HG03095 (cell line): ENCODE measurements around the gene GBX2.

ENCODE experiments used
- ATAC-seq: cut with Tn5 transposase; IDR thresholded peaks from one replicate; pipeline ENCODE4 v1.9.1; 2021; ENCODE audit warnings: moderate library complexity; ENCODE audit not compliant: unreplicated experiment

Gene GBX2

DNA sequence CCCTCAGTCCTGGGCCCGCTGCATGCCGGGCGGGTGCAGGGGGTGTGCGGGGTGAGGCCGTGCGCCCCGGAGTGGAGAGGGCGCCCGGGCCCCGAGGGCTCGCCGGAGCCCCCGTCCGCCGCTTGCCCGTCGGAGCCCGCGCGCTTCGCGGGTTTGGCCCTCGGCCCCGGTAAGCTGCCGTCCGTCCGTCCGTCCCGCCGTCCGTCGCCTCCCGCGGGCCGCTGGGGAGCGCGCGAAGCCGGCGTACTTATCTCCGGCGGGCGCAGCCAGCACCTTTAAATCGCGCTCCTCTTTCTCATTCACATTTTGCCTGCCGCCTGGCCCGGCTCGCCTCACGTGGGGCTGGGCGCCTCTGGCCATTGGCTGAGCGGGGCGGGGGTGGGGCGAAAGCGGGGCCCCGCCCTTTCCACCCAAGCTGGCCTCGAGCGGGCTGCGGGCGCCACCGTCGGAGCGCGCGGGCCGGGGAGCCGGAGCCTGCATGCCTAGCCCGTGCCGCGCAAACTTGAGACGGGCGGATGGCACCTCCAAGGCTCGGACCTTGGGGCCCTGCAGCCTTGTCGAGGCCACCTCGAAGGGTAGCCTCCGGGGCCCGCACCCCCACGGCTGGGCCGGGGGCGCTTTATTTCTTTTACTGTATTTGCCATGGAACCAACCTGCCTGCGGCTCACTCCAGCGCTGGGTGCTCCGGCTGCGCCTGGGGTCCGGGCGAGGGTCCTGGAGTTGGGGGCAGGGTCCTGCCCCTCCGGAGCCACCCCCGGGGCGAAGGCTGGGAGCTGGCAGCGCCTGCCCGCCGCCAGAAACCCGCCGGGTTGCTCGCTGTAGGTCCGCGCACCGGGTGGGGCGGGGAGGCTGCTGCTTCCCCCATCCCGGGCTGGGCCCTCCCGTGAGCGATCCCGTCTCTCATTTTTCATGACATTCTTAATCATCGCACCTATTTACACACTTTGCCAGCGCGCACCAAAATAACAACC lies at the start of gene GBX2:
TSS of gene GBX2 (minus strand) at position 277 of the 971 bp plus-strand sequence. CDS start 415 bp downstream, outside the sequence.
- ATAC-seq, result no peak

- ATAC-seq, result no peak
Measured at GRCh38 chr2:236217926-236218325, 49.7 kb upstream of the GBX2 start.

DNA sequence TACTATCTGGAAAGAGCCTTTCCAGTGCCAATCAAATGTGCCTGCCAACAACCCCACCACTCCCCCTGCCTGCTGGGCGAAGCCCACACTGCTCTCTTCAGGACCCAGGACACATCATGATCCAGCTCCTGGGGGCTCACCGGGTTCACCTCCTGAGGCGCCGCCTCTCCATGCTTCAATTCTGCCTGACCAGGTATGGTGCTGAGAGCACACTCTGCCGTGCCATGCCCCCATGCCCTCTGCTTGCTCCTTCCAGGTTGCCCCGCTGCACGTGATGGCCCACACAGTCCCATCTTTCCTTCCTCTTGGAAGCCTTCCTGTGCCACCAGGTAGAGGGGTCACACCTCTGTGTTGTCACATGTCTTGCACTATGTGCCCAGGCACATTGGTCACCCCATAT lies 48.5 kb upstream of the GBX2 start:
- ATAC-seq, result no peak

- ATAC-seq, result no peak
Measured at GRCh38 chr2:236215761-236216333, 47.7 kb upstream of the GBX2 start.

DNA sequence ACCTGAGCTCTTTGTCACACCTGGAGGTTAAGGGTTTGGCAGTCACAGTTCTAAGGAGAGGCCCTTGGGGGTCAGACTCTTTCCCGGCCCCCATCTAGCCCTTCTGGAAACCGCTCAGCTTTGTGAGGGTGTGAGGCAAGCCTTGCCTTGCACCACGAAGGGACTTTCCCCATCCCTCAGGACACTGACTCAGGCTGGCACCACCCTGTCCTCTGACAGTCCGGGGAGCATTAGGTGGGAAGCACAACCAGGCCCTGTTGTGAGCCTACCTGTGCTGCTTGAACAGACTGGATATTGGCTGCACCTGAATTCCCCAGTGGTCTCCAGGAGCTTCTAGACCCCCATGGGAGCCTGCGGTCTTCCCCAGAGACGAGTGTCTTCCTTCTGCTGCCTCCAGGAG lies 47.0 kb upstream of the GBX2 start:
- ATAC-seq, result no peak

- no peak for ATAC-seq
Measured at GRCh38 chr2:236214376-236214995, 46.3 kb upstream of the GBX2 start.

DNA sequence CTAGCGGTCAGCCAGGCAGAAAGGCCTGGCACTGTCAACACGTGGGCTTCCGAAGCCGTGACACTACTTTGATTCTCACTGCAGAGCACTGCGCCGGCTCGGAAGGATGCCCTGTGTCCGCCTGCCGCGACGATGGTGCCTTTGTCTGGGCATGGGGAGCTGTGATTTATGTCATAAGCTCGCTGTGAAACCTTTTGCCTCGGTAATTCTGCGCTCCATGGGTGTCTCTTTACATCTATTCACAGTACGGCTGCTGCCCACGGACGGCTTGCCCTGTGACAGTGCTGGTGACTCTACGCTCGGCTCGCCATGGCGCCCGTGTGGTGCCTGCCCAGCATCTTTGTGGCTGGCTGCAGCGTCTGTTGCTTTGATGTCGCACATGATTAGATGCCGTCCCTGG lies 43.1 kb upstream of the GBX2 start:
- no peak for ATAC-seq

- no peak for ATAC-seq
Measured at GRCh38 chr2:236210536-236210935, 42.4 kb upstream of the GBX2 start.

- no peak for ATAC-seq
Measured at GRCh38 chr2:236209996-236210395, 41.8 kb upstream of the GBX2 start.

GRCh38 chr2:236209535-236209934 lies 41.3 kb upstream of the GBX2 start:
- ATAC-seq, result no peak

DNA sequence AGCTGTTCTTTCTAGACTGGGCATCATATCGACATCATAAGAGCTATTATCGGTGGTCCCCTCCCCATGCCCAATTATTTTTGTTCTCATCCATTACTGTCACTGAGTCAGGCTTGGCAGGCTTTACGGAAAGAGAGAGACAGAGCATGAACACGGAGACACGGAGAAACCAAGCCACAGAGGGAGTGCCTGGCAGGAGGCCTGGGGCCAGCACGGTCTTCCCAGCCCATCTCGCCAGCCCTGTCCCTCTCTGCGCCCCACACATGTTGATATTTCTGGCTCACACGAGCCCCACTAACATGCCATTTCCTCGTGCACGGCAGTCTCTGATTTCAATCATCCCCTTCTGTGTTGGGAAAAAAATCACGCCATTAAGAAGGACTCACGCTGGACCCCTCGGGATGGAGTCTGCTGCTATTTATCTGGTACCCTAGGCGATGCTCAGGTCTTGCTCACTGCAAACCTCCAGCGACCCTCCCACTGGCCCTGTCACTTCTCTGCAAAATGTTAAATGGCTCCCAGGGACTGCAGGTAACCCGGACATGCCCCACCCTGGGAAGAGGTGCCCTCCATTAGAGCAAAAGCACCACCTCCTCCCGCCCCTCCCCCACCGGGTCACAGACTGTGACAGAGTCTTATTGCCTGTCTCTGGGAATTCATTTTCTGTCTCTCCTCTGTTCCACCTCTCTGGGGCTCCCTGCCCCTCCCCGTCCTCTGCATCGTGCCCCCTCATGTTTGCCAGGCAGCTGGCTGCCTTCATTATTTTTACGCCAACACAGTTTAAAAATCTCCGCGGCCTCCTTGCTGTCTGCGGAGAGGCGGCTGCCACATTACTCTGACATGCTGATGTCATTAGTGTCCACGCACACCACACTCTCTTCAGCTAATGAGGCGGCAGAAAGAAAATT lies 40.1 kb upstream of the GBX2 start:
- ATAC-seq, result no peak

GRCh38 chr2:236207472-236207871 lies 39.3 kb upstream of the GBX2 start:
- ATAC-seq, result no peak

DNA sequence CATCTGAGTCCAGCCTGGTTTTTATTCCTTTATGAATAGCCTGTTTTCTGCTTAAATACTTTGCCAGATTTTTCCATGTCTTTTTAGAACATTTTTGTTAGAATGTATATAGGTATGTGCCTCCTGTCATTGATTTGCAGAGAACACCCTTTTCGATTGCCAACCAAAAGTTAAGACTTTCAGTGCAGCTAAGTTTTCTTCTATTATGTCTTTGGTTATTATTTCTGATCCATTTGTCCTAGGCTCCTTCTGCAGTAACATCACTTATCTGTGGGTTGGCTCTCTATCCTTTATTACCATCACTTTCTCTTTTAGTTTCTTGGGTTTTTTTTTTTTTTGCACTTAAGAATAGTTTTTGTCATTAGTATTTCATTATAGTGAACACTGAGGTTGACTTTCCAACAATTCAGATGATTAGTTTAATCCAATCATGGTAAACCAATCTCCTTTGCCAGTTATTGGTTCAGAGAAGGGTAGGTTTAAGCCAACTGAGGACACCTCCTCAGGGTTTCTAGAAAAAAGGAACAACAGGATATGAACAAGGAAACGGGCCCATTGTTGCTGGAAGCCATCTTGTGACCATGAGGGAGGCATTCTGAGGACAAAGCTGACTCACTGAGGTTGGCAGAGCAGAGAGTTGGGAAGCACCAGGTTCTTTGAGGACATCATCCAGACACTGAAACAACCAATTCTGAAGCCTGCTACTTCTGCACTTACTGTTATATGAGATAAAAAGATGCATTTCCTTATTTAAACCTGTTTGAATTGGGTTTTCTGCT lies 37.9 kb upstream of the GBX2 start:
- no peak for ATAC-seq

- no peak for ATAC-seq
Measured at GRCh38 chr2:236204953-236205352, 36.8 kb upstream of the GBX2 start.

DNA sequence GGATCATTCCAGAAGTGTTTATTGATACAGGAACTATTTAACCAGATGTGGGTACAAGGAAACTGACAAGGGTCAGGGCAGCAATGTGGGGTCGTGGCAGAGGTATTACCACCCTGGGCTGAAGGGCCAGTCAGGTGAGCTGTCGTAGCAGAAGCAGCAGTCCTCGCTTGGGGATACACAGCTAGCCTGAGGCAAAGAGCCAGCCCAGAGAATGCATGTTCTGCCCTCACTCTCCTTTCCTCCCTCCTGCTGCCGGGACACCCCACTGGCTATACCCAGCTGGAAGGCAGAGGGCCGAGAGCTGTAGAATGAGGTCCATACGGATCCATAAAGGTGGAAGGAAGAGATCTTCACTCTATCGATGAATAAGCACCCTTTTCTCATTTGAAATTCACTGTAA lies 32.2 kb upstream of the GBX2 start:
- ATAC-seq, result no peak

- no peak for ATAC-seq
Measured at GRCh38 chr2:236196366-236196765, 28.2 kb upstream of the GBX2 start.

DNA sequence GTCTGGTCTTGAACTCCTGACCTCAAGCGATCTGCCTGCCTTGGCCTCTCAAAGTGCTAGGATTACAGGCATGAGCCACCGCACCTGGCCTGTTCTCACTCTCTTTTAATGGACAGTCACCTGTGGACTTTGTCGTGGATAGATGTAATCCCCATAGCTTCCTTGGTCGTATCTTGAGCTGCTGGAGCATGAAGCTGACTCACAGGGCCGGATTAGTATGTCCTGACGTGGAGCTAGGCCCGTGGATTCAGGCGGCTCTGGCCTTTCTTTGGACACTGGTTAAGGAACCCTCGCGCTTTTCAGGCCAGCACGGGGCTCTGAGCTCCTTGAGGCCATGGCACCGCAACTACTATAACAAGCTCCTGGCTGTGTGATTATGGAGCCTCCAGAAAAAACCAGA lies 27.5 kb upstream of the GBX2 start:
- ATAC-seq, result no peak

DNA sequence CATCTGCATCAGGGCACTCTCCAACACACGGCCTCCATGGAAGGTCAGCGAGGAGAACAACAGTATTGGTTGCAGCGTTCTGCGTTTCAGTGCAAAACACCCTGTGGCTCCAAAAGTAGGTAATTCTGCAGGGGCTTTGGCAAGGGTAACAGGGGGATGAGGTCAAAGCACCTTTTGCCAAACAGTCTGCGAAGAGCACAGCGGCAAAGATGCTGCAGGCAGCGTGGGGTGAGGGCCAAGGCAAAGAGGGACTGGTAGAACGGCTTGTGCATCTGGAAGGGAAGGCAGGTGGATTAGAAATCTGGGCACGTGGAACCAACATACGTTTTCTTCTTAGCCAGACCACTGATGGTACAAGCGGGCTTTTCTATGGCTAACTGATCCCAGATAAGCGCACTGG lies 26.6 kb upstream of the GBX2 start:
- ATAC-seq, result no peak

GRCh38 chr2:236193026-236193425 lies 24.8 kb upstream of the GBX2 start:
- ATAC-seq, result no peak

- ATAC-seq, result no peak
Measured at GRCh38 chr2:236190674-236191073, 22.5 kb upstream of the GBX2 start.
